SK-N-MC (cell line): ENCODE measurements around the gene ENTPD8.

ENCODE experiments used
- EZH2 ChIP-seq: fragments of 200-600 bp; sonication (generic); IDR thresholded peaks from one replicate; pipeline ENCODE4 v1.6.1; 2017; ENCODE audit warnings: antibody characterized with exemption
- FOXP2 ChIP-seq: optimal IDR thresholded peaks from 2 replicates; pipeline ENCODE3; 2011; ENCODE audit warnings: mild to moderate bottlenecking, moderate library complexity; ENCODE audit not compliant: insufficient read depth; ENCODE audit errors: extremely low read length, control extremely low read depth
- POLR2AphosphoS5 ChIP-seq: IDR thresholded peaks from 2 replicates; pipeline ENCODE4 v1.6.1; 2012; ENCODE audit warnings: mild to moderate bottlenecking, low read depth, low read length, borderline replicate concordance

DNA sequence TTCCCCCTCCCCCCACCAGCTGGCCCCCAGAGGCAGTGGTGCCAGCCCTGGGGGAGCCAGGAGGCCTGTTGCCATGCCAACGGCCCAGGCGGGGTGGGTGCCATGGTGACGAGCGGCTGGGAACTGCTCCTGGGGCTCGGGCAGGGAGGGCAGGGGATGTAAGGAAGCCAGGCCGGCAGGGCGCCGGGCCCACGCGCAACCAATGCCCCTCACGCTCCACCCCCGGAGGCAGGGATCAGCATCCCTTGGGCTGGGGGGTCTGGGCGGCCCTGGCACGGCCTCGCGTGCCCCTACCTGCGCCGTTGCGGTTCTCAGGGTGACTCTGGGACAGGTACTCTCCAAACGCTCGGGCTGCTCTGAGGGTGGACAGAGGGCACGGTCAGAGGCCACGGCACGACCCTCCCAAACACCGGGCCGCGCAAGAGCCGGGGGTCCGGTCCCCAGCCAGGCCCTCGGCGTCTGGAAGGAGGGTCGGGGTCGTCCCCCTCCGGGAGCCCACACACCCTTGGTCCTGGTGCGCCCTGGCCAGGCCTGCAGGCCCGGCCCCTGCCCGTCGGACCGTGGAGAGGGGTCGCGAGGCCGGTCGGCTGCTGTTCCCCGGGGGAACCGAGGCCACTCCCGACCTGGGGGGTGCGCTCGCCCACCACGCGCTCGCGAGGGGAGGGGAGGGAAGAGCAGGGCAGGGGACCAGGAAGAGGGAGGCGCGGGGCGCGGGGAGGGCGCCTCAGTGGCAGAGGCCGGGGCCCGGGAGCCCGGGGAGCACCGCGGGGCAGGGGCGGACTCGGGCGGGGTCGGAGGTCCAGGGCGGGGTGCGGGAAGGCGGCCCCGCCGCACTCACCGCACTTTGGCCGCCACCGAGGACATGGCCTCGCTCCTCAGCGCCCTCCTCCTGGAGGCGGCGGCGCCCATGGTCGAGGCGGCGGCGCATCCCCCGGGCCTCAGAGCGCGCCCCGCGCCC, 17.3 kb upstream of the ENTPD8 start:
- TF ChIP-seq POLR2AphosphoS5 = no peak
- TF ChIP-seq EZH2 = no peak
- TF ChIP-seq FOXP2 = no peak
